GM19043 (cell line): ENCODE results near the gene NBEA.
"Not testable (repeated sequence)": the region's sequence is repeated elsewhere in the genome, so short reads cannot be mapped to it uniquely, and the experiment has no call there.

ENCODE experiments used
- ATAC-seq: cut with Tn5 transposase; IDR thresholded peaks from one replicate; pipeline ENCODE4 v1.9.1; 2021; ENCODE audit warnings: low read depth; ENCODE audit not compliant: unreplicated experiment

Gene NBEA

GRCh38 chr13:34951528-34951927 is 9.5 kb downstream of the NBEA start:
- ATAC-seq: no peak

- no peak for ATAC-seq
These were observed 17.4 kb downstream of the NBEA start for GRCh38 chr13:34959489-34959888.

DNA sequence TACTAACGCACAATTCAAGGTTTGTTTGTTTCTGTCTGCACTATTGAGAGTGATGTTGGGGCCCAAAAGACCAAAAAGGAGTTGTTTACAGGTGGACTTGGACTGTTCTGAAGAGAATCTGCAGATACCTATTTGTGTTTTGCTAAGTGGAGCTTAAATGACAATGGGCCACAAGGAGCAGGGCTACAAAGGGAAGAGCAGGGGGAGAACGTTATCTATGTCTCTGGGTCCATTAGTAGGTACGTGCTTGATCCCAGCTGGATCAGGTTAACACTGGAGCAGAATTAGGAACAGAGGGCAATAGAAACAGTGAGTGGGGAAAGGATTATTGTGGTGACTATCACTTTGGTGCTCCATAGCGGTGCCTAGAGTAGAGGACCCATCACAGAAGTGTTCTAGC is 22.5 kb downstream of the NBEA start:
- no peak for ATAC-seq

GRCh38 chr13:34967851-34968562 is 25.9 kb downstream of the NBEA start:
- no peak for ATAC-seq

GRCh38 chr13:34969539-34969938 is 27.5 kb downstream of the NBEA start:
- not testable (repeated sequence) for ATAC-seq

DNA sequence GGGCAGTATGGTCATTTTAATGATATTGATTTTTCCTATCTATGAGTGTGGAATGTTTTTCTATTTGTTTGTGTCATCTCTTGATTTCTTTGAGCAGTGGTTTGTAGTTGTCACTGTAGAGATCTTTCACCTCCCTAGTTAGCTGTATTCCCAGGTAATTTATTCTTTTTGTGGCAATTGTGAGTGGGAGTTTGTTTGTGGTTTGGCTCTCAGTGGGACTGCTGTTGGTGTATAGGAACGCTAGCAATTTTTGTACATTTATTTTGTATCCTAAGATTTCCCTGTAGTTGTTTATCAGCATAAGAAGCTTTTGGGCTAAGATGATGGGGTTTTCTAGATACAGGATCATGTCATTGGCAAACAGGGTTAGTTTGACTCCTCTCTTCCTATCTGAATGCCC is 28.9 kb downstream of the NBEA start:
- no peak for ATAC-seq

- ATAC-seq: no peak
These were observed 29.4 kb downstream of the NBEA start for GRCh38 chr13:34971473-34971872.

DNA sequence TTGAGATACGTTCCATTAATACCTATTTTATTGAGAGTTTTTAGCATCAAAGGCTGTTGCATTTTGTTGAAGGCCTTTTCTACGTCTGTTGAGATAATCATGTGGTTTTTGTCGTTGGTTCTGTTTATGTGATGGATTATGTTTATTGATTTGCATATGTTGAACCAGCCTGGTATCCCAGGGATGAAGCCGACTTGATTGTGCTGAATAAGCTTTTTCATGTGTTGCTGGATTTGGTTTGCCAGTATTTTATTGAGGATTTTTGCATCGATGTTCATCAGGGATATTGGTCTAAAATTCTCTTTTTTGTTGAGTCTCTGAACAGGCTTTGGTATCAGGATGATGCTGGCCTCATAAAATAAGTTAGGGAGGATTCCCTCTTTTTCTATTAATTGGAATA is 43.1 kb downstream of the NBEA start:
- ATAC-seq: not testable (repeated sequence)

- no peak for ATAC-seq
These were observed 46.3 kb downstream of the NBEA start for GRCh38 chr13:34988330-34988791.

DNA sequence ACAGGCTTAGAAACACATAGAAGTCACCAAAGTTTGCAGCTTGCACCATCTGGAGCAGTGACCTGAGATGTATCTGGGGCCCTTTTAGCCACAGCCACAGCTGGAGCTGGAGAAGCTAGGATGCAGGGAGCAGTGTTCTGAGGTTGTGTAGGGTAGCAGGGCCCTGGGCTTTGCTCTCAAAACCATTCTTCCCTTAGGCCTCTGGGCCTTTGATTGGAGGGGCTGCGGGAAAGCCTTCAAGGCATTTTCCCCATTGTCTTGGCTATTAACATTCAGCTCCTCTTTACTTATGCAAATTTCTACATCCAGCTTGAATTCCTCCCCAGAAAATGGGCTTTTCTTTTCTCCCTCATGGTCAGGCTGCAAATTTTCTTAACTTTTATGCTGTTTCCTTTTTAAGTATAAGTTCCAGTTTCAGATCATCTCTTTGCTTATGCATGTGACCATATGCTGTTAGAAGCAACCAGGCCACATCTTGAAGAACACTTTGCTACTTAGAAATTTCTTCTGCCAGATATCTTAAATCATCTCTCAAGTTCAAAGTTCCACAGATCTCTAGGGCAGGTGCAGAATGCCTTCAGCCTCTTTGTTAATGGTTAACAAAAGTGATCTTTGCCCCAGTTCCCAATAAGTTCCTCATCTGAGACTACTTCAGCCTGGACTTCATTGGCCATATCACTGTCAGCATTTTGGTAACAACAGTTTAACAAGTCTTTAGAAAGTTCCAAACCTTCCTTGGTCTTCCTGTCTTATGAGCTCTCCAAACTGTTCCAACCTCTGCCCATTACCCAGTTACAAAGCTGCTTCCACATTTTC is 48.5 kb downstream of the NBEA start:
- no peak for ATAC-seq

DNA sequence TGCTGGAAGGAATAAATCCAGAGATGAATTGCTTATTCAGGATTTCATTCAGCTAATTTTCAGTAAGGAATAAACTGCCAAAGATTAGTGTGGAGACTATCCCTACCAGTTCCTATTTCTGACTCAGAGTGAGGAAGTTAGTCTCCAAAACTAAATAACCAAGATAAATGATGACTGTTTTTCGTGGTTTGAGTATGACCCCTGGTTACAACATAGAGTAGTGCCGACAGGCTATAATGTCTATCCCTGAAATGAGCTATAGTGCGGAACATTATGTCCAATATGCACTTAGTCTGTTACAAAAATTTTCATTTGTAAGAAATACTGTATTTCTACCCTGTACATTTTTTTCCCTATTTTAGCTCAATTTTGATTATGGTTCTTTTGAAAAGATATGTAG is 51.4 kb downstream of the NBEA start:
- no peak for ATAC-seq

GRCh38 chr13:35003734-35004133 is 61.7 kb downstream of the NBEA start:
- ATAC-seq: not testable (repeated sequence)

GRCh38 chr13:35005051-35005450 is 63.0 kb downstream of the NBEA start:
- no peak for ATAC-seq

- ATAC-seq: no peak
These were observed 72.6 kb downstream of the NBEA start for GRCh38 chr13:35014606-35015213.

GRCh38 chr13:35016362-35017112 is 74.5 kb downstream of the NBEA start:
- no peak for ATAC-seq

DNA sequence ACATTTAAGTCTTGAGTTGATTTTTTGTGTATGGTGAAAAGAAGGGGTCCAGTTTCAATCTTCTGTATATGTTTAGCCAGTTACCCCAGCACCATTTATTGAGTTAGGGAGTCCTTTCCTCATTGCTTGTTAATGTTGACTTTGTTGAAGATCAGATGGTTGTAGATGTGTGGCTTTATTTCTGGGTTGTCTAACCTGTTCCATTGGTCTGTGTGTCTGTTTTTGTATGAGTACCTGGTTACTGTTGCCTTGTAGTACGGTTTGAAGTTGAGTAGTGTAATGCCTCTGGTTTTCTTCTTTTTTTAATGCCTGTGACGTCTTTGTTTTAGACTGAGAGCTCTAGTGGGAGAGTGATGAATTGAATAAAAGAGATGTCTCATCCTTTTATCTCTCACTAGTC is 83.2 kb downstream of the NBEA start:
- ATAC-seq: no peak

- ATAC-seq: no peak
These were observed 86.3 kb downstream of the NBEA start for GRCh38 chr13:35028338-35028867.

DNA sequence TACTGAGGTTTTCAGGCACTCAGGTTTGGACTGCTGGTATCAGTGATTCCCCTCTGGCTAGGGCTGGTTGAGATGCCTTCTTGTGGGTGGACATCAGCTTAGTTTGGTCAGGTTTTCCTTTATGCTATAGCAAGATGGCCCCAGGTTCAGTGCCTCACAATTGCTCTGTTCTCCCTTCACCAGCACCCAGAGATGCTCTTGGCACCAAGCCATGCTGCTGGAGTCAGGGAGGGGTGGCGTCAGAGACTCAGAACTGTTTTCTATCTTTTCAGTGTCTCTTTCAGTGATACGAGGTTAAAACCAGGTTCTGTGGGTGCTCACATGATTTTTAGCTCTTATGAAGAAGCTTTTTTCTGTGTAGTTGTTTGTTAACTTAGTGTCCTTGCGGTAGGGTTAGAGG is 96.9 kb downstream of the NBEA start:
- no peak for ATAC-seq

DNA sequence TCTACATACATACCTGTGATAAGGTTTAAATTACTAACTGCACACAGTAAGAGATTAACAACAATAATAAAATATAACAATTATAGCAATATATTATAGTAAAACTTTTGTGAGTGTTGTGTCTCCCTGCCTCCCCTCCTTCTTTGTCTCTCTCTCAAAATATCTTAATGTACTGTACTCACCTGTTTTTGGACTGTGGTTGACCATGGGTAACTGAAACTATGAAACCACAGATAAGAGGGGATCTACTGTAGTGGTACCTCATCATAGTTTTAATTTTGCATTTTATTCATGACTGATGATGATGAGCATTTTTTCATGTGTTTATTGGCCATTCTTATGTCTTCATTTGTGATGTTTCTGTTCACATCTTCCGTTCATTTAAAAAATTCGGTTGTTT is 104.5 kb downstream of the NBEA start:
- no peak for ATAC-seq

GRCh38 chr13:35055705-35056104 is 113.6 kb downstream of the NBEA start:
- ATAC-seq: no peak

- no peak for ATAC-seq
These were observed 115.8 kb downstream of the NBEA start for GRCh38 chr13:35057858-35058257.
